ENCODE data around the gene CLEC4F.

CLEC4F gene, protein sequence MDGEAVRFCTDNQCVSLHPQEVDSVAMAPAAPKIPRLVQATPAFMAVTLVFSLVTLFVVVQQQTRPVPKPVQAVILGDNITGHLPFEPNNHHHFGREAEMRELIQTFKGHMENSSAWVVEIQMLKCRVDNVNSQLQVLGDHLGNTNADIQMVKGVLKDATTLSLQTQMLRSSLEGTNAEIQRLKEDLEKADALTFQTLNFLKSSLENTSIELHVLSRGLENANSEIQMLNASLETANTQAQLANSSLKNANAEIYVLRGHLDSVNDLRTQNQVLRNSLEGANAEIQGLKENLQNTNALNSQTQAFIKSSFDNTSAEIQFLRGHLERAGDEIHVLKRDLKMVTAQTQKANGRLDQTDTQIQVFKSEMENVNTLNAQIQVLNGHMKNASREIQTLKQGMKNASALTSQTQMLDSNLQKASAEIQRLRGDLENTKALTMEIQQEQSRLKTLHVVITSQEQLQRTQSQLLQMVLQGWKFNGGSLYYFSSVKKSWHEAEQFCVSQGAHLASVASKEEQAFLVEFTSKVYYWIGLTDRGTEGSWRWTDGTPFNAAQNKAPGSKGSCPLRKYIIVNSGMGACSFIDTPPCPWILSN

DNA sequence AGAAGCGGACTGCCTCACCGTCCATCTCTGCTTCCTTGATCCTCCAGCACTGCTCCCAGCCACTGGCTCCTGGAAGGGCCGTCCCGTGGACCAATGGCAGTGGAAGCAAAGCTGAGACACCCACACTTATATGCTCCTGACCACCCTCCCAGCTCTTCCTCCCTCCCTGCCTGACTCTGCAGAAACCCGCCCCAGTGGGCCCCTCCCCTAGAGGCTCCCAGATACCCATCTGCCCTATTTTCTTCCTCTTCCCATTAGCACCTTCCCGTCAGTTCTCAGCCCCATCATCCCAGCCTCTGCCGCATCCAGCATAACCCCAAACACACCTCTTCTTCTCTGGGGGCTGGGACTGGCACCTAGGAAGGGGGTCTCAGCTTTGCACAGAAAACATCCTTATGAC is at the start of gene CLEC4F:
TSS of gene CLEC4F (minus strand) at position 101 of the 400 bp plus-strand sequence. CDS start at position 25, 76 bp downstream.
- FAIRE-seq = no peak

DNA sequence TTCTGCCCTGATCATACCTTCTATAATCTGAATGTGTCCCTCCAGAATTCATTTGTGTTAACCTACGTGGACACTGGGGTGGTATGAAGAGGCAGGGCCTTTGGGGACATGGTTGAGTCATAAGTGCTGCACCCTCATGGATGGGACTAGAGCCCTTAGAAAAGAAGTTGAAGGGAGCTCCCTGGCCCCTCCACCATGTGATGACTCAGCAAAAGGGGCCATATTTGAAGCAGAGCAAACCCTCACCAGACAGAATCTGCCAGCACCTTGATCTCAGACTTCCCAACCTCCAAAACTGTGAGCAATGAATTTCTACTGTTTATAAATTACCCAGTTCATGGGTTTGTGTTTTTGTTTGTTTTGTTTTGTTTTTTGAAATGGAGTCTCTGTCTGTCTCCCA is 48.6 kb upstream of the CLEC4F start:
- no peak for FAIRE-seq

DNA sequence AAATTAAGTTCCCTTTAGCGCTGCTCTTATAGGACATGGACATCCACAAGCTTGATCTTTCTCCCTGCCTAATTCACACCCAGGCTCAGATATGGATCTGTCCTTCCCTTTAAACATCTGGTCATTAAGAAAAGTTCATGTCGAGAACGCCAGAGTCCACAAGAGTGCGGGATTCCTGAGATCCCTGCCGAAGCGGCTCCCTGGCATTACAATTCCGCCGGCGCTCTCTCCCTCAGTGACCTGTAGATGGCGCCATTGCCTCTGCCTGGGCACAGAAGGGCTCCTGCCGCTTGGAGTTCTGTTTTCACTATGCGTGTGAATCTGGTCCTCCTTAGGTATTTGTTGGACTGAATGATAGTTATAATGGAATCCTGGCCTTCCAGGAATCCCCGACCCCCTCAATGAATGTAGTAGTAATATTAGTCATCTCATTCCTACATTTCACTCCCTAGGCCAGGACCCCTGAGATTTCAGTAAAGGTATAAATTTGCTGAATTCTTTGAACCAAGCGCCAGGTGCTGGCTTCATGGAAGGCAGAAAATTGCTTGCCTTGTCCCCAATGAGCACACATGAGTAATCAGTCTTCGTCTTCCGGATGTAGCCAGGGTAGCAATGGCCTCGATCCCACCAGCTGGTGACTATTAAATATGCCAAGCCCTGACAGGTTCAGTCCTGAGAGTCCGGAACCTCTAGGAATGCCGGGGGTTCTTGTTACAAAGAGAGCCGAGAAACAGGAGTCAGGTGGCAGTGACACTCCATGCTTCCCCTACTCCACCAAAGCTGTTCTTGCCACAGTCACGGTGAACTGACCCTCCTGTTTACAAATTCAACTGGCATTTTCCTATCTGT is 41.6 kb upstream of the CLEC4F start:
- peak; percentile 96 for FAIRE-seq

DNA sequence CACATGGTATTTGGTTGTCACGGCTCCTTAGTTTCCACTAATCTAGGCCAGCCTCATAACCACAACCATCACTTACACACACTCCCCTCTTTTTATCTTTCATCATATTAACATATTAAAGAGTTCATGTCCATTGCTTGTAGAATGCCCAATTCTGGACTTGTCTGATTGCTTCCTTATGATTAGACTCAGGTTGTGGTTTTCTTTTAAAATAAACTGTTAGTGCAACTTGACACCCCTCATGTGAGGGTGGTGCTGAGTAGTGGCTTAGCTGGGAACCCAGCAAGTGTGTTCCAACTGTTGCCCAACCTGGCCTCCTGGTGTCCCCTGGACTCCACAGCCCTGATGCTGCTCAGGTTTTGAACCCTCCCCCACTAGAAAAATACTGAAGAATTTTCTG is 35.3 kb upstream of the CLEC4F start:
- FAIRE-seq = no peak

DNA sequence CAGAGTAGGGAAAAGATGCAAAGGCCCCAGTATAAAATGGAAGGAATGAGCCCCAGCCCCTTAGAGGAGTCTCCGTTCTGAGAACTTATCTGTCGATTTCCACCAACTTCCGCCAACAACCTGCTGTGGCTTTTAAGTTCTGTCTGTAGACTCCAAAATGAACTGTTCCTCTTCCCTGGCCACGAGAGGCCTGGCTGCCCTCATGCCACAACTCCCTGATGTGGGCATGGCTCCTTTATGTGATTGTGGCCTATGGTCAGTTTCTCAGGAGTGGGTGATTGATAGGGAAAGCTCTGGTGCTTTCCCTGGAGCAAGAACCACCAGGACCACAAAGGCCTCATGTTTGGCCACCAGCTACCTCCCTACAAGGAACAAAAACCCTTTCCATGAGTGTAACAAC is 34.0 kb upstream of the CLEC4F start:
- FAIRE-seq = no peak

DNA sequence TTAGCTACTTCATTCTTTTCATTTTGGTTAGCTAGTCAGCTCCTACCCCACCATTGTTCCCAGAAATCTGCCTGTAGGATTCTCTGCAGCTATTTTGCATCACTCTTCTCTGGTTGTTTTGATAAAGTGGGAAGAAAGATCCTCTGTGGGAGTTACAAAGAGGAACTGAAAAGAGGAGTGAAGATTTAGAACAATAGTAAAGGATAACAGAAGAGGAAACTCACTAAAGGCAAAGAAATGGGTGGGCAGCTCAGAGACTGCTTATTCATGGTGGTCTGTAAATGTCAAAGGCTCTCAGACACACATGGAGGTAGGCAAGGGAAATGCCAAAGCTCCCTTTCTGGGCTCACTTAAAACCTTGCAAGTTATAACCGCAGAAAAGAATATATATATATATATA is 32.4 kb upstream of the CLEC4F start:
- FAIRE-seq = no peak

DNA sequence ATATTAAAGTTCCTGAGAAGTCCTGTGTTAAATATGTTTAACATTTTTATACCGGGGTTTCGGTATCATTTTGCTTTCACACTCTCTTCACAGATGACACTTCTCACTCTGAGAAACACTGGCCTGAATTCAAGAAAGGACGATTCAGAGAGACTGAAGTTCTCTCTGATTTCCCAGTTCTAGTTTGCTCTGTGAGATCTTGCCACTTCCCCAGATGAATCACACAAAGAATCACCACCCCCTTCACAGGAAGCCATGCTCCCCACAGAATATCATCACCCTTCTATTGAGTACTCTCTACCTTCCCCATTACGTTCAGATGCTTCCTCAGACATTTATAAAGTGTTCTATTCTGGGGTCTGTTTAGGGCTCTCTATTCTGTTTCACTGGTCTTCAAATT is 31.3 kb upstream of the CLEC4F start:
- FAIRE-seq = no peak

DNA sequence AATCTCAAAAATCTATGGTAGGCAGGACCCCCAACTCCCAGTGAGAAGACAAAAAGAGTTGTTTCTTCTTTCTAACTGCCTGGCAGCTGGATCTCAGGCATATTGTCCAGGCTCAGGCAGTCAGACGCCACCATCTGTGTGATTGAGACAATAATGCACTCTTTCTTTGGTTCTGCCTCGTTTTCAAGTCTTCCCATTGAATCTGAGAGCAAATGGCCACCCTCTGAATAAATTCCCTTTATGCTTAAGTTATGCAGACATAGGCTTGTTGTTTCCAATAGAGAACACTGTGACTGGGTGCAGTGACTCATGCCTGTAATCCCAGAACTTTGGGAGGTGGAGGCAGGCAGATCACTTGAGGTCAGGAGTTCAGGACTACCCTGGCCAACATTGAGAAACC is 30.5 kb upstream of the CLEC4F start:
- no peak for FAIRE-seq

DNA sequence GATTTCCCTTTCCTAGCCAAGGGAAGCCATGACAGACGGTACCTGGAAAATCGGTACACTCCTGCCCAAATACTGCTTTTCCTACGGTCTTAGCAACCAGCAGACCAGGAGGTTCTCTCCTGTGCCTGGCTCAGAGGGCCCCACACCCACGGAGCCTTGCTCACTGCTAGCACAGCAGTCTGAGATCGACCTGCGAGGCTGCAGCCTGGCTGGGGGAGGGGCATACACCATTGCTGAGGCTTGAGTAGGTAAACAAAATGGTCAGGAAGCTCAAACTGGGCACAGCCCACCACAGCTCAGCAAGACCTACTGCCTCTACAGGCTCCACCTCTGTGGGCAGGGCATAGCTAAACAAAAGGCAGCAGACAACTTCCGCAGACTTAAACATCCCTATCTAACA is 22.0 kb upstream of the CLEC4F start:
- FAIRE-seq = no peak

DNA sequence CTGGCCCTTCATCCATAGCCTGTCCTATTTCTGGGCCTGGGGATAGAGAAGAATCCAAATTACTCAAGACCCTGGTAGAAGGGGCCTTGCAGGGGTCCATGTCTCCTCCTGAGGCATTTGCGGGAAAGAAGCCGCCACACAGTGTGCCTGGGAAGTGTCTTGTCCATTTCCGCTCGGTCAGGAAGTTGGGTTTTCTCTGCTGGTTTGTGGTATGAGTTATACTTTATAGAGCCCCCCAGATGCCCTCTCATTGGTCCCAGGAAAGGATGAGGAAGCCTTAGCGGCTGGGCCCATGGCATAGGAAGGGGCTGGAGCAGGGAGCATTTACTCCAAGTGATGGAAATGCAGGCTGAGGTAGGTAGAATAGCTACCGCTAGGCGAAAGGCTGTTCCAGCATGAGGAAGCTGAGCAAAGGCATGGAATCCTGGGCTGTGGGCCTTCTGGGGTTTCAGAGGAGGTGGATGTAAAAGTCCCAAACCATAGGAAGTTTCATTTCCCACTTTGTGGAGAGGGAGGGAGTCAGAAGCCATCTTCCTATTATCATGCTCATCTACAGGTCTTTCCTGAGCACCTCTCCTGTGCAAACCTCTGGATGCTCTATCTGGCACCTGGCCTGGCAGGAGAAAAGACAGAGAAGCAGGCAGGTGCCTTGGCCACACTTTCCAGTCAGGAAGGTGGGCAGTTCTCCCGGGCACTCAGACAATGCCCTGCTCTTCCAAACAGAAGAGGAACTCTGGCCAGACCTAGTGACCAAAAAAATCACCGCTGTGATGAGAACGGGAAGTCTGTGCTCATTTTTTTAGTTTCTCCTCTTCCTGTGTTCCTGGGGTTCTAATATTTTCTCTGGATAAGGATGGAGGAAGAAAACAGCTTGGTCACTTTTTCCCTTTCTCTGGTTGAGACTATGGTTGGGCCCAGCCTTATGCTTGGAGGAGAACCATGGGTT is 17.9 kb upstream of the CLEC4F start:
- FAIRE-seq = no peak

DNA sequence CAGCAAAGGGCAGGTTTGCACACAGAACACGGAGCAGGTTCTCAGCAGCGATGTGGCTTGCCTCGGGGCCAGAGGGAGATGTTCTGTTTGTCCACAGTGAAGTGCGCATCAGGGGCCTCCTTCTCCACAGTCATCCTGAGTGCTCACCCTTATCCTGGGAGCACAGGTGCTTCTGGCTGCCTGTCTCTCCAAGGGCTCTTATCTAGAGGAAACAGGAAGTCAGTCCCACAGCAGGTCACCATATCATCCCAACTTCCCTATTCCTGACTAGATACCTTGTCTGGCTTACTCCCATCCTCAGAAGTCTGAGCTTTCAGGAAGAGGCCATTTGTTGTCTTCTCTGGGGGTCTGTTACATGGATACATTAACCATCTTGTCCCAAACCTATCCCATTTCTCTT is 15.2 kb upstream of the CLEC4F start, which contains the start of gene CD207:
TSS of gene CD207 (minus strand) at position 174 of the 400 bp plus-strand sequence. CDS start at position 134, 40 bp downstream.
- FAIRE-seq = no peak

DNA sequence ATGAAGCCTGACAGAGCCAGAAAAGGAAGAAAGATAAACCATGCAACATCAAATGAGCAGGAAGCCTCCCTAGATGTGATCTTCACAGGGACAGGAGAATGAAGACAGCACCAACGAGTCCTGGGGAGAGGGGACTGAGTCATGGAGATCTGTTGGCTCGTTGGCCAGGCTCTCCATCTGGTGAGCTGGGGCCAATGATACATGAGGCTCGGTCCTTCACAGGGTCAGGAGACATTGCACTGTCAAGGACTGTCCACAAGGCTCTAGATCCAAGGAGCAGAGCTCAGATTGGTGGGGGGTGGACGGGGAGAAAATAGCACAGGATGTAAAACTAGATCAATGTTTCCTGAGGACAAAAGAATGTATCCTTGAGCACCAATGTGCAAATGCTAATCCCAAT is 14.5 kb upstream of the CLEC4F start:
- FAIRE-seq = no peak

DNA sequence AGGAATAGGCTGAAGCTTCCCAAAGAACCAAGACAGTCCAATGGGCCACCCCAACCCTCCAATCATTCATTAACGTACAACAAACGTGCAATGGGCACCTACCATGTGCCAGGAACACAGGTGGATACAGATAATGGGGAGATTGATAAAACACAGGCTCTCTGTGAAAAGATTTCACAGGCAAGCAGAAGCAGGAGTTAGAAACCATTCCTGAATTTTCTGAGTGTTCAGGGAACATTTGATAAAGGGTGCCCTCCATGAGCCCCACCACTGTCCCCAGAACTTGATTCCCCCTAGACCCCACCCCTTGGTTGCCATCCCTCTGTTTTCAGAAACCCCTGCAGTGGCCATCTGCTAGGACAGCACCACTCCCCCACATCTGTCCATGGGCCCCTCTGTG is 13.7 kb upstream of the CLEC4F start:
- FAIRE-seq = no peak

DNA sequence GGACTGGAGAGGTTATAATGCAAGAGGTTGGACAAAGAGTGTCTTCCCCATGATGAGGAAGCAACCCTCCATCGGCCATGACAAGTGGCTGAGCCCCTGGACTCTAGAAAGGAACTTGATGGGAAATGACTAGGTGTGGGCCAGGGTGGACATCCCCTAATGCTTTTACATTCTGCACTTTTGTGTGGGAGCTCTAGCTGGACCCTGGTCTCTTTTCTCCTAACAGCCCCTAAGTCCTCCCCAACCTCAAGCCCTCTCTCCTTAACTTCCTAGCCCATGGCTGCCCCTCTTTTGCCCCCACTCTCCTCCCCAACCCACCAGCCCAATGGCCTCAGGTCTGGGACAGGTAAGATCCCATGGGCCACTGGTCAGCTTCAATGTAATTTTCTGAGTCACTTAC is 12.8 kb upstream of the CLEC4F start:
- no peak for FAIRE-seq

DNA sequence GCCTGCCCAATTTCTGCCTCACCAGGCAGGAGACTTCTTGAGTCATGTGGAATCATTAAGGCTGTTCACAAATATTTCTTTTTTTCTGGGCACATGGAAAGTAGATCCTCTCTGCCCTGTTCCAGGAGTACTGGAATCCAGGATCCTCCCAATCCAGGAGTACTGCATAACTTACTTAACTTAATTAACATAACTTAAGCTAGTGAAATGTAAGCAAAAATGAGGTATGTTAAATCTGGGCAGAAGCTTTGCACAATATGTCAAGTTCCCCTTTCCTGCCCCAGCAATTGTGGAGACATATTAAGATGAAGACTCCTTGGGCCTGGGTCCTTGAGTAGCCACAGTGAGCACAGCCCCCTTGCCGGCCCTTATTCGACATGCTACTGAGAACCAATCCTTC is 12.0 kb upstream of the CLEC4F start:
- no peak for FAIRE-seq

DNA sequence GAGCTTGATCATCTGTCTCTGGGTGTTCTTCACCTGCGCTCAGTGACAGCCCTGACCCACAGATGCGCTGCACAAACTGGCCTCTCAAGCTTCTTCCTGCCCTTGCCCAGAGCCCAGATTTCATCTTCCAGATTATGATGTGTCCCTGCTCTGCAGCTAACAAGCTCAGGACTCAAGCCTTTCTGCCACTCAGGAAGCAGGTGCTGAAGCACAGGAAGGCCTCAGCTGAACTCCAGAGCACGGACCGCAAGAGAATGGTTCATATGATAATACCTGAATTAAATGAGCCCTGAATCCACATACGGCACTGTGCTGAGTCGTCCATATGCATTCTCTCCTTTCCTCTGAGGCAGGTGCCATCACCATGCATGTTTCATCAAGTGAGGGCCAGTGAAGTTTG is 11.5 kb upstream of the CLEC4F start:
- no peak for FAIRE-seq

DNA sequence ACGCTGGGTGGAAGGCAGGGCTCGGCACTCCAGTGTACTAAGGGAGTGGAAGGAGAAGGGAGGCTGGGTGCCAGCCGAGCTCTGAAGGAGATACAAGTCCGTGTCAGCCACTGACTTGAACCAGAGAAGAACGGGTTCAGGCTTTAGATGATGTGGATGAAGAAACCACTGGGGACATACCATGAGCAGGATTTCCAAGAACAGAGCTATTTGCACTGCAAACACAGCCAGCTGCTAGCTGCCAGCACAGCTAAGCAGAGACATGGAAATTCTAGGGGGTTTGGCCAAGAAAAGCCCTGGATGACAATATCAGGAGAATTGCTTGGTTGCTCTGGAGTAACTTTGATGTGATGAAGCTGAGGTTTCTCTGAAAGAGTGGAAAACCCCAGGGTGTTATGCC is 10.0 kb upstream of the CLEC4F start:
- no peak for FAIRE-seq

DNA sequence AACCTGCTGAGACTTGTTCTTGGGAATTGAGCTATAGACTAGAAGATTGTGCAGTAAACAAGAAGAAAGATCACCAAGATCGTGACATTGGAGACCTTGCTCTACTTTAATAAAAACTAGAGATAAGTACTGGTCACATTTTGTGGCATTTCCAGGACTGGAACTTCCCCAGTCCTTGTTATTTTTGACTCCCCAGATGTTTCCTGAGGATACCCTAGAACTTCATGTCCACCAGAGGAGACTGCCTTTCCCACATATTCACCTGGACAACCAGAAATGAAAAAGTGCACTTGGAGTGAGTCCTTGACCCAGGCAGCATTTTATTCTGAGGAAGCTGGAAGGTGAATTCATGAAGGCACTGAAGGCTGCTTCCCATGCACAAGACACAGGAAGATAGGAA is 9.5 kb upstream of the CLEC4F start:
- no peak for FAIRE-seq

DNA sequence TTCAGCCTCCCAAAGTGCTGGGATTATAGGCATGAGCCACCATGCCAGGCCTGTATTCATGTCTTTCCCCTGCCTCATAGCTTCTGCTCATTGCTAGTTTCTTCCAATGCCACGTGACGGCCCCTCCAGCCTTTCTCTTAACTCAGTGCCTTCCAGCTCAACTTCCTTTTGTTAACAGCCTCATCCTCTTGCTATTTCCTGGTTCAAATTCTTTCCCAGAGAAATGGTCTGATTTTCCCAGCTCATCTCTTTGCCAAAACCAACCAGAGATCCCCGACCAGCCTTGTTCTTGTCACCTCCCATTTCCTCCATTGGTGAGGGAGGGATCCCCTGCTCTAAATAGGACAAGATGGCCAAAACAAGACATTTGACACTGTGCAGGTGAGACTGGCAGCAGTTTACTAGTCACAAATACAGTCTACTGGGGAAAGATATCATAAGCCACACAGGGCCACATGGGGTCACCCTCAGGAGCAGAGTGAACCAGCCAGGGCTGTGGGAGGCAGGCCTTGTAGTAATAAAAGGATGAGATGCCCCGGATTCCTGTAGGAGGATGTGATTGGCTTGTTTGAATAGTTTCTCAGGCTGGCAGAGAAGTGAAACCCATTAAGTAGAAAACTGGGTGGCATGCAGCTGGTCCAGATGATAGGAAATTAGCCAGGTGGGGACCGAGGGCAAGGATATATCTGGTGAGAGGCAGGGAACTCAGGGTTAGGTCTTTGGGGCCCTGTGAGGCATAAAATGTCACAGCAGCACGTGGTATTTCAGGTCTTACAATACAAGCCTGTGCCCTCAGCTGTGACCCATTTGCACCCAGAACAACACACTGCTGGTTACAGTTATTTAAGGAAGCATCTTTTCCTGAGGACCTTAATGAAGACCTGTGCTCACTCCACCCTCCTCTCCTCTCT is 8.8 kb upstream of the CLEC4F start:
- no peak for FAIRE-seq

DNA sequence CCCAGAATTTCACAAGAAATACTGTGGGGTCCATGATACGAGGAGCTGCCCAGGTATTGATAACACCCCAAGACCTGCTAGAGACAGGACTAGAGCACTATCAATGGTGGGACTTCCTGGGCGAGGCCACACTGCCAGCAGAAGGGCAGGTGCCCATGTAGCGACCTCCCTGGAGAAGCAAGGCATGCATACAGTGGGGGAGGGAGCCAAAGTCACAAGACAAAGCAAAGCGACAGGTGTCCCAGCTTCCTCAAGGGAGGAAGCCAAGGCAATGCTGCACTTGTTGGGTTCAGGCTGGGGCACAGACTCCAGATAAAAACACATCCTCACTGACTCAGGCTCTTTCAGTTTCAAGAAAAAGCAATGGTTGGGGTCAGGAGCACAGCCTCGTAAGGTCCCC is 7.7 kb upstream of the CLEC4F start:
- no peak for FAIRE-seq

DNA sequence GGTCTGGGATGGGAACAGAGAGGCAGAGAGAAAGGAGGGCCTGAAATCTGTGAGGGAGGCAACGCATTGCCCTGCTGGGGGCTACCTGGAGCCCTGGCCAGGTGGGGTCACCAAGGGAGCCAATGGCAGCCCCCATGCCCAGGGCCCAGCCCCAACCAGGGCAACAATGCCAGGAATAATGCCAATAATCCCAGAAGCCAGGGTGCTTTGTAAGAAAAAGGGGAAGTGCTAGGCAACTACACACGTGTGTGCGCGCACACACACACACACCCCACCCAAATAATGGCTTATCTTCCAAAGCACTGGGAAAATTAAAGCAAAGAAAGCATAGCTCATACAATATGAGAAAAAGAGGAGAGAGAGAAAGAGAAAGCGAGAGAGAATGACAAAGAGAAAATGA is 7.0 kb upstream of the CLEC4F start:
- FAIRE-seq = no peak
